Testis (tissue), 3 donors: ENCODE measurements around the gene MID1. TPM values are rescaled to one million over a fixed set of nuclear protein-coding genes. Genes with fewer than 3 reads are reported as not detected.

Experiments
- DNase-seq: peaks from one replicate; pipeline ENCODE4 v3.0.0-alpha.2; 2019
- H3K27ac ChIP-seq, 2 donors: fragments of 200-600 bp; sonication (generic); one replicate each; pipeline ENCODE4 v1.5.1; 2019
- H3K27me3 ChIP-seq: fragments of 200-600 bp; sonication (generic); one replicate; pipeline ENCODE4 v1.5.1; 2019
- H3K36me3 ChIP-seq: fragments of 200-600 bp; sonication (generic); one replicate; pipeline ENCODE4 v1.5.1; 2017; ENCODE audit warnings: low read depth; ENCODE audit errors: missing control alignments
- H3K4me1 ChIP-seq: fragments of 200-600 bp; sonication (generic); one replicate; pipeline ENCODE4 v1.5.1; 2019
- H3K4me3 ChIP-seq, 2 donors: fragments of 200-600 bp; sonication (generic); one replicate each; pipeline ENCODE4 v1.5.1; 2017 to 2019
- H3K9me3 ChIP-seq: fragments of 200-600 bp; sonication (generic); one replicate; pipeline ENCODE4 v1.5.1; 2017
- POLR2A ChIP-seq: fragments of 450-650 bp; IDR thresholded peaks from one replicate; pipeline ENCODE4 v1.6.1; 2017; ENCODE audit warnings: antibody characterized with exemption, mild to moderate bottlenecking, moderate library complexity
- WGBS, 2 donors: methylation state at CpG; one replicate each; pipeline ENCODE4 v1.1.5; 2018; 5-methylcytosine and 5-hydroxymethylcytosine counted together
- intact Hi-C: fragments of 100-400 bp; cut with DNase I; formaldehyde crosslinking; loops from one replicate; pipeline ENCODE4 v1.15.1; 2023; ENCODE audit warnings: low total_unique reads
- polyA plus RNA-seq: library from polyadenylated mRNA; stranded (reverse); fragments of 350-450 nt; fragmentation: Illumina TruSeq; extraction: RNeasy Lipid Tissue Mini Kit (QIAGEN cat#74804); gene quantifications from one replicate; pipeline ENCODE4 v1.2.3, GENCODE V29; 2014; ENCODE audit warnings: low read depth, low replicate concordance; ENCODE audit not compliant: insufficient read depth
- total RNA-seq, 2 donors: library from RNA; depleted of rRNA; stranded (reverse); fragments of >200 nt; gene quantifications; one replicate each; pipeline ENCODE4 v1.2.3, GENCODE V29; 2016
- TF ChIP-seq, protein P1 (sequence below), 3 experiments: fragments of 450-650 bp in 2 of 3; fragments of 200-600 bp in 1 of 3; sonication (generic) in 1 of 3; IDR thresholded peaks; one replicate each; pipeline ENCODE4 v1.5.1; 2016 to 2019; ENCODE audit warnings: antibody characterized with exemption in 3 of 3, mild to moderate bottlenecking in 2 of 3, moderate library complexity in 1 of 3

MID1 gene
- total and polyA plus RNA-seq, 3 donors from 2014 or later = 10.3 to 34.6 (median 18.3) TPM

DNA sequence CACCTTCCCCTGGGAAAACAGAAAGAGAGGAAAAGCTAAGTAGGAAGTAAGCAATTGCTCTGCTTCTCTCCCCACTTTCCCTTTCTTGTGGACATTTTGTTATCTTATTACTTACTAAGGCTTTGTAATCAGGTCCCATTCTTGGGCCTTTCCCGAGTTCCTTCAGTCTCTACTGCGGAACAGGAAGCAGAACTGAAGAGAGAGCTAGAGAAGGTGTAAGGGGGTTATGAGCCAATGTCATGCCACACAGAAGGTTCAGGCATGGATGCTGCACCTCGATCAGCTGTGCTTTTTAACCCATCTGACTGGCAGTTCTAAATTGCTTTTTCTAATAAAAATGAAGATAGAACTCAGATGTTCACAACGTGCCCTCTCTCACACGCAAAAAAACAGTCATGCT is 83.6 kb downstream of the MID1 start:
- H3K36me3 ChIP-seq = no peaks in the 10 kb centered on the region
- DNase-seq = no peak
- H3K4me3 ChIP-seq = no peak overlapping the region
- no peaks in the 10 kb centered on the region for H3K9me3 ChIP-seq
- no peak for TF ChIP-seq POLR2A
- TF ChIP-seq, protein P1, sequence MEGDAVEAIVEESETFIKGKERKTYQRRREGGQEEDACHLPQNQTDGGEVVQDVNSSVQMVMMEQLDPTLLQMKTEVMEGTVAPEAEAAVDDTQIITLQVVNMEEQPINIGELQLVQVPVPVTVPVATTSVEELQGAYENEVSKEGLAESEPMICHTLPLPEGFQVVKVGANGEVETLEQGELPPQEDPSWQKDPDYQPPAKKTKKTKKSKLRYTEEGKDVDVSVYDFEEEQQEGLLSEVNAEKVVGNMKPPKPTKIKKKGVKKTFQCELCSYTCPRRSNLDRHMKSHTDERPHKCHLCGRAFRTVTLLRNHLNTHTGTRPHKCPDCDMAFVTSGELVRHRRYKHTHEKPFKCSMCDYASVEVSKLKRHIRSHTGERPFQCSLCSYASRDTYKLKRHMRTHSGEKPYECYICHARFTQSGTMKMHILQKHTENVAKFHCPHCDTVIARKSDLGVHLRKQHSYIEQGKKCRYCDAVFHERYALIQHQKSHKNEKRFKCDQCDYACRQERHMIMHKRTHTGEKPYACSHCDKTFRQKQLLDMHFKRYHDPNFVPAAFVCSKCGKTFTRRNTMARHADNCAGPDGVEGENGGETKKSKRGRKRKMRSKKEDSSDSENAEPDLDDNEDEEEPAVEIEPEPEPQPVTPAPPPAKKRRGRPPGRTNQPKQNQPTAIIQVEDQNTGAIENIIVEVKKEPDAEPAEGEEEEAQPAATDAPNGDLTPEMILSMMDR (IDR thresholded peaks at IDR 0.05) = no peak
- intact Hi-C loops = no loop called here
- no peaks in the 10 kb centered on the region for H3K4me1 ChIP-seq
- WGBS, 2 donors = 65 to 67% methylated on average over 3 to 5 of the region's 5 CpGs
- H3K27ac ChIP-seq = no peak overlapping the region
- H3K27me3 ChIP-seq = no peaks in the 10 kb centered on the region

DNA sequence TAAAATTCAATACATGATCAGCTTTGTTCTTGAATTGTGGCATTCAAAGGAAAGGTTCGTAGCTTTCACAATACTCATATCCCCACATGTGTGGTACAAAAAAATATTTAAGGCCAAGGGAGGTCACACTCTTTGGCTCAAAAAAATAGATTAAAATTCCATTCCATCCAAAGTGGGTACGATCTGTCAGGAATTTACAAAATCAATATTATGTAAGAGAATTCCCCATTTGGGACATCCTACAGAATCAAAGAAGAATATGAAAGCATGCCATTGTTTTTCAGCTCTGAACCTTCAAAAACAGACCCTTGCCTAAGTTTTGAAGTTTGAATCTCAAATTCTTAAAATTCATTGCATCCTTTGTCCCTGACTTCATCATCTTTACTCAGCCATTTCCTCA is 85.8 kb downstream of the MID1 start:
- no peak for DNase-seq

DNA sequence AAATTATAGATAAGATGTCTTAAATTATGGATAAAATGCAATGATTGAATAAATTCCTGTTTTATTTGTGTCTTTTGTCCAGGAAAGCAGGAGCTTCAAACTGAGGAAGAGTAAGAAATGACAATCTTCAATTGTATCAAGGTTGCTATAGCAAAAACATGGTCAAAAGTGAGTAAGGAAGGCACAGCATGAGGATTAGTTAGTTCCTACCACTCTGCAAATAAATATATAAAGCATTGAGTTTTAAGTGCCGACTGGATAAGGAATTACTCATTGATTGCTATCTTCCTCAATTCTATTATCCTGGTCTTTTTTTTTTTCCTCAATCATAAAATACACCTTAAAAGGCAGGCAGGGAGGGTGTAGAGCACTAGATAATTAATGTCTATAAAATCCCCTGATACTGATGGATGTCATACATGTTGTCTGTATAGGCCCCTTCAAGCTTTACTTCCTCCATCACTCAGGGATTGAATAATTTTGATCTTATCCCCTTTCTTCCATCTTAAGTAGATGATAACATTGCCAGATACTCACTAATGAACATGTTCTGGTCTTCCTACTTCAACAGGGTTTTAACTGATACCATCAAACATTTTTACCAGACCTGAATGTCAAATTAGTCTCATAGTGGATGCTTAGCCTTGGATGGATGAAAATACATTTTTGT is 86.6 kb downstream of the MID1 start:
- Histone ChIP-seq H3K9me3 (no peaks in the 10 kb centered on the region), H3K36me3 (no peaks in the 10 kb centered on the region), H3K27ac (no peak overlapping the region), H3K4me1 (no peaks in the 10 kb centered on the region), H3K4me3 (no peak overlapping the region), H3K27me3 (no peaks in the 10 kb centered on the region)
- TF ChIP-seq POLR2A = no peak
- TF ChIP-seq, protein P1 (IDR thresholded peaks at IDR 0.05) = no peak
- no peak for DNase-seq
- intact Hi-C loops = no loop called here
- WGBS, 2 donors = 89 to 95% methylated on average over 1 of the region's 1 CpG

More for the DNA sequence above, 85.8 kb downstream of the MID1 start:
- Histone ChIP-seq H3K27me3 (no peaks in the 10 kb centered on the region), H3K4me3 (no peak overlapping the region), H3K9me3 (no peaks in the 10 kb centered on the region), H3K4me1 (no peaks in the 10 kb centered on the region), H3K27ac (no peak overlapping the region), H3K36me3 (no peaks in the 10 kb centered on the region)
- intact Hi-C loops = no loop called here
- TF ChIP-seq, protein P1 (IDR thresholded peaks at IDR 0.05) = no peak
- WGBS, 2 donors = 78 to 82% methylated on average over 2 of the region's 2 CpGs

DNA sequence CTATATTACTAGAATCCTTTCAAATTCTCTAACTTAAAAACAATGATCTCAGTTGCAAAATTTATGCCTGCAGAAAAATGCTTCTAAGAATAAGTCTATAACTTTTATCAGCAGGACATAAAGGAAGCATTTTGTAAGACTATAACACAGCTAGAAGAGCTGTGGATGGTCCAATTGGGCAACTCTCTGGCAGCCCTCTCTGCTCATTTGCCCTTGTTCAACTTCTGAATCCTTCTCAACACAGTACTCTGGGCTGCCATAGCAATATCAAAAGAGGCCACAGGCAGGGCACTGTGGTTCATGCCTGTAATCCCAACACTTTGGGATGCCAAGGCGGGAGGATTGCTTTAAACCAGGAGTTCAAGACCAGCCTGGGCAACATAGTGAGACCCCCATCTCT is 88.5 kb downstream of the MID1 start:
- Histone ChIP-seq H3K36me3 (no peaks in the 10 kb centered on the region), H3K27me3 (no peaks in the 10 kb centered on the region), H3K4me1 (no peaks in the 10 kb centered on the region), H3K4me3 (no peak overlapping the region), H3K27ac (no peak overlapping the region), H3K9me3 (no peaks in the 10 kb centered on the region)
- intact Hi-C loops = no loop called here
- 100% methylated on average over 1 of the region's 1 CpG for WGBS, 2 donors
- no peak for TF ChIP-seq POLR2A
- TF ChIP-seq, protein P1 (IDR thresholded peaks at IDR 0.05) = no peak
- DNase-seq = no peak

DNA sequence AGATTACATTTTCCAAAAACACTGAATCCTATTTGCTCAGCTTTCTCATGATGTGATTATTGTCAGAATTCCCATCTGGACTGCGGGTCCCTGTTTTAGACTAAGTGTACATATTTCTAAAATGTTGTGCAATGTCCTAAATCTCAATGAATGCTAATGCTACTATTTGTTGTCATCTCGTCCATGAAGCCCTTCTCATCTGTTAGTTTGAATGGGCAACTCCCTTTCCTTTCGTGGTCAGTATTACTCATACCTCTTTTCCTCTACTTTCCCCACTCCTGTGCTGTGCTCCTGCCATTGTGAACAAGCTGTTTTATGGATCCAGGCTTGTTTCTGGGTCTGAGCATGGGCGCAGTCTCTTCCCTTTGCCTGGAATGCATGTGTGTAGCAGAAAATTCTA is 91.0 kb downstream of the MID1 start:
- Histone ChIP-seq H3K27me3 (no peaks in the 10 kb centered on the region), H3K4me1 (no peaks in the 10 kb centered on the region), H3K27ac (no peak overlapping the region), H3K9me3 (no peaks in the 10 kb centered on the region), H3K4me3 (no peak overlapping the region), H3K36me3 (no peaks in the 10 kb centered on the region)
- intact Hi-C loops = no loop called here
- no peak for TF ChIP-seq POLR2A
- TF ChIP-seq, protein P1 (IDR thresholded peaks at IDR 0.05) = no peak
- 86 to 89% methylated on average over 4 of the region's 4 CpGs for WGBS, 2 donors
- DNase-seq = no peak
